ENCODE data around the gene MLX. TPM values are rescaled to one million over a fixed set of nuclear protein-coding genes. Genes with fewer than 3 reads are reported as not detected.

MLX gene
- total and polyA plus RNA-seq, 2 donors (not counting 1 experiment from before 2014, with no cell fraction given), result 36.2 to 49.3 TPM

DNA sequence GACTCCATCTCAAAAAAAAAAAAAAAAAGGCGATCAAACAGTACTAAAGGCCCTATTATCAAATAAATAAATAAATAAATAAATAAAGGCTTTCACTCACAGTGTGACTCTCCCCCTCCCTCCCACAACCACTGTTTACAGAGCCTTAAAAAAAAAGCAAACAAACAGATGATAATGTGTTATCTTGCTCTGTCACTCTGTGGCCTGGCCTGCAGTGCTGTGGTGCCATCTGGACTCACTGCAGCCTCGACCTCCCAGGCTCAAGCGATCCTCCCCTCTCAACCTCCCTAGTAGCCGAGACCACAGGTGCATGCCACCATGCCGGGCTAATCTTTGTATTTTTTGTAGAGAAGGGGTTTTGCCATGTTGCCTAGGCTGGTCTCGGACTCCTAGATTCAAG lies 39.0 kb upstream of the MLX start:
- H3K36me3 ChIP-seq (ENCODE audit: control insufficient read depth, insufficient read depth, low read length), result peaks cover 3% of the 10 kb centered on the region
- no peak overlapping the region for H3K4me3 ChIP-seq (replicated peaks in 1 of 4; ENCODE audit: control extremely low read depth in 1 of 4, insufficient read depth in 1 of 4, low read depth in 3 of 4, low read length in 4 of 4)
- no peaks in the 10 kb centered on the region for H3K27me3 ChIP-seq (ENCODE audit: control insufficient read depth, insufficient read depth, low read length)
- H3K79me2 ChIP-seq (ENCODE audit: control insufficient read depth, insufficient read depth, low read length), result no peaks in the 10 kb centered on the region
- no peaks in the 10 kb centered on the region for H3K9me3 ChIP-seq (ENCODE audit: control insufficient read depth, insufficient read depth, low read depth, low read length)
- no peak overlapping the region for H3K9ac ChIP-seq (ENCODE audit: insufficient read depth, low read length)
- H3K27ac ChIP-seq (ENCODE audit: insufficient read depth, low read length), result no peak overlapping the region
- DNase-seq (ENCODE audit: low read depth in 2 of 2), result no peak
- no peaks in the 10 kb centered on the region for H4K20me1 ChIP-seq (ENCODE audit: control insufficient read depth, extremely low read depth, insufficient read depth, low read length)
- H3K4me2 ChIP-seq (ENCODE audit: extremely low read depth, insufficient read depth, low read length), result no peak overlapping the region
- no peak for TF ChIP-seq CTCF (conservative IDR thresholded peaks at IDR 0.05 in 1 of 2, IDR thresholded peaks at IDR 0.05 in 1 of 2; ENCODE audit: low read depth in 1 of 2, low read length in 2 of 2)
- TF ChIP-seq EZH2 (IDR thresholded peaks at IDR 0.05; ENCODE audit: low read length, missing control alignments), result no peak
- no peak overlapping the region for H2AFZ ChIP-seq (ENCODE audit: low read length)
- H3K4me1 ChIP-seq (ENCODE audit: control insufficient read depth, extremely low read depth, insufficient read depth, low read length), result peaks cover 11% of the 10 kb centered on the region

GRCh38 chr17:42529061-42529460 lies 37.8 kb upstream of the MLX start:
- peaks cover 9% of the 10 kb centered on the region for H3K4me1 ChIP-seq (ENCODE audit: control insufficient read depth, extremely low read depth, insufficient read depth, low read length)
- TF ChIP-seq EZH2 (IDR thresholded peaks at IDR 0.05; ENCODE audit: low read length, missing control alignments) (no peak), CTCF (conservative IDR thresholded peaks at IDR 0.05 in 1 of 2, IDR thresholded peaks at IDR 0.05 in 1 of 2; ENCODE audit: low read depth in 1 of 2, low read length in 2 of 2) (no peak)

GRCh38 chr17:42530952-42531454 lies 35.9 kb upstream of the MLX start:
- Histone ChIP-seq H2AFZ (ENCODE audit: low read length) (no peak overlapping the region), H3K27me3 (ENCODE audit: control insufficient read depth, insufficient read depth, low read length) (no peaks in the 10 kb centered on the region), H3K36me3 (ENCODE audit: control insufficient read depth, insufficient read depth, low read length) (no peaks in the 10 kb centered on the region), H3K27ac (ENCODE audit: insufficient read depth, low read length) (no peak overlapping the region), H3K79me2 (ENCODE audit: control insufficient read depth, insufficient read depth, low read length) (no peaks in the 10 kb centered on the region), H3K9ac (ENCODE audit: insufficient read depth, low read length) (no peak overlapping the region), H4K20me1 (ENCODE audit: control insufficient read depth, extremely low read depth, insufficient read depth, low read length) (no peaks in the 10 kb centered on the region), H3K9me3 (ENCODE audit: control insufficient read depth, insufficient read depth, low read depth, low read length) (no peaks in the 10 kb centered on the region), H3K4me3 (replicated peaks in 1 of 4; ENCODE audit: control extremely low read depth in 1 of 4, insufficient read depth in 1 of 4, low read depth in 3 of 4, low read length in 4 of 4) (no peak overlapping the region), H3K4me1 (ENCODE audit: control insufficient read depth, extremely low read depth, insufficient read depth, low read length) (peaks cover 9% of the 10 kb centered on the region), H3K4me2 (ENCODE audit: extremely low read depth, insufficient read depth, low read length) (no peak overlapping the region)
- no peak for DNase-seq (ENCODE audit: low read depth in 2 of 2)
- TF ChIP-seq CTCF (conservative IDR thresholded peaks at IDR 0.05 in 1 of 2, IDR thresholded peaks at IDR 0.05 in 1 of 2; ENCODE audit: low read depth in 1 of 2, low read length in 2 of 2) (no peak), EZH2 (IDR thresholded peaks at IDR 0.05; ENCODE audit: low read length, missing control alignments) (no peak)

More at GRCh38 chr17:42529061-42529460, 37.8 kb upstream of the MLX start:
- H3K4me2 ChIP-seq (ENCODE audit: extremely low read depth, insufficient read depth, low read length), result no peak overlapping the region
- no peaks in the 10 kb centered on the region for H4K20me1 ChIP-seq (ENCODE audit: control insufficient read depth, extremely low read depth, insufficient read depth, low read length)
- H3K4me3 ChIP-seq (replicated peaks in 1 of 4; ENCODE audit: control extremely low read depth in 1 of 4, insufficient read depth in 1 of 4, low read depth in 3 of 4, low read length in 4 of 4), result no peak overlapping the region
- no peaks in the 10 kb centered on the region for H3K27me3 ChIP-seq (ENCODE audit: control insufficient read depth, insufficient read depth, low read length)
- H3K79me2 ChIP-seq (ENCODE audit: control insufficient read depth, insufficient read depth, low read length), result no peaks in the 10 kb centered on the region
- no peak for DNase-seq (ENCODE audit: low read depth in 2 of 2)
- no peak overlapping the region for H3K9ac ChIP-seq (ENCODE audit: insufficient read depth, low read length)
- H3K36me3 ChIP-seq (ENCODE audit: control insufficient read depth, insufficient read depth, low read length), result no peaks in the 10 kb centered on the region
- no peaks in the 10 kb centered on the region for H3K9me3 ChIP-seq (ENCODE audit: control insufficient read depth, insufficient read depth, low read depth, low read length)
- H2AFZ ChIP-seq (ENCODE audit: low read length), result no peak overlapping the region
- no peak overlapping the region for H3K27ac ChIP-seq (ENCODE audit: insufficient read depth, low read length)

Data from fibroblast of lung (primary cell).